CD4-positive, alpha-beta T cell treated with Interleukin-21 for 1 hour (primary cell): ENCODE measurements around the gene MOGAT3.
"Not testable (repeated sequence)": the region's sequence is repeated elsewhere in the genome, so short reads cannot be mapped to it uniquely, and the experiment has no call there.

Source experiments
- DNase-seq: peaks from one replicate; pipeline ENCODE4 v3.0.0-alpha.2; 2020

The MOGAT3 gene

DNA sequence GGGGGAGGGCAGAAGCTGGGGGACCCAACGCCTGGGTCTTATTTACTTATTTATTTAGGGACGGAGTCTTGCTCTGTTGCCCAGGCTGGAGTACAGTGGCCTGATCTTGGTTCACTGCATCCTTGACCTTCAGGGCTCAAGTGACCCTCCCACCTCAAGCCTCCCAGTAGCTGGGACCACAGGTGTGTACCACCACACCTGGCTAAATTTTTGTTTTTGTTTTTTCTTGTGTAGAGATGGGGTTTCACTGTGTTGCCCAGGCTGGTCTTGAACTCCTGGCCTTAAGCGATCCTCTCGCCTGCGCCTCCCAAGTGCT is 1.7 kb upstream of the MOGAT3 start:
- no peak for DNase-seq

DNA sequence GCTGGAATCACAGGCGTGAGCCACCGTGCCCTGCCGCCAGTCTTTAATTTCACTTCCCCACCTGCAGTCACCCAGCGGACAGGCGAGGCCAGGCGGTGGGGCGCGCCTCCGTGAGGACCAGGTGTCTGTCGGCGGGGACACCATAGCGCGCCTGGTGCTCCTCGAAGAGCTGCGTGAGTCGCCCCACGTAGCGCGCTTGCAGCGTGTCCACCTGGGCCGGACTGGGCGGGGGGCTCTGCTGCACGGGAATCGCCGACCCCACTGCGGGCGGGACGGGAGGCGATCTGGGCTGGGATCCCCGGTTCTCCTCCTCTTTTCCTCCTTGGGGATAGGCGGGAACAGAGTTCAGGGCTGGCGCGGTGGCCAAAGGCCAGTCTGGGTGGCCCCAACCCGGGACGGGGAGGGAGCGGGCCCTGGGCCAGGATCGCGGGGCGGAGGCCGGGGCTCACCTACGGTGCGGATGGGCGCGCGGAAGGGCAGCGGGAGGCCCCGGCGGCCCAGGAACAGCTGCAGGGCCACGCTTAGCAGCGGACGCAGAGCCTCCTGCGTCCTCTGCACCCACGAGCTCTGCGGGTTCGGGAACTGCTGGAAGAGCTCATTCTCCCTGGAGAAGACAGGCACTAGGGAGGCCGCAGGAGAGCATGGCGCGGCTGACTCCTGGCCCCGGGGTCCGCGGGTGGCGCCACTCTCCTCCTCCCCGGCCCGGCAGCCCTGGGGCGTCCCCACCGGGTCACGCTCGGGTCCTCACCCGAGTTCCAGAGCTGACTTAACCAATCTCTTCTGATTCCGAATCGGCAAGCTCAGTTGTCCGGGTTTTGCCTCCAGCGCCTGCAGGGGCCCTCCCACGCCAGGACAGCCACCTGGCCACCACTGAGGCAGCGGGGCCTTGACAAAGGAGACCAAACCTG is 1.1 kb upstream of the MOGAT3 start:
- no peak for DNase-seq

- no peak for DNase-seq
Observed at GRCh38 chr7:101200504-101200861, 353 bp downstream of the MOGAT3 start.

DNA sequence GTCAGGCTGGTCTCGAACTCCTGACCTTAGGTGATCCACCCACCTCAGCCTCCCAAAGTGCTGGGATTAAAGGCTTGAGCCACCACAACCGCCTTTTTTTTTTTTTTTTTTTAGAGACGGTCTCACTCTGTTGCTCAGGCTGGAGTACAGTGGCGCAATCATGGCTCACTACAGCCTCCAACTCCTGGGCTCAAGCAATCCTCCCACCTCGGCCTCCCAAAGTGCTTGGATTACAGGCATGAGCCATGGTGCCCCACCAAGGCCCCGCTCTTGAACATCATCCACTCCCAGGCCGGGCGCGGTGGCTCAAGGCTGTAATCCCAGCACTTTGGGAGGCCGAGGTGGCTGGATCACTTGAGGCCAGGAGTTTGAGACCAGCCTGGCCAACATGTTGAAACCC is 1.3 kb downstream of the MOGAT3 start:
- not testable (repeated sequence) for DNase-seq

- DNase-seq, result no peak
Observed at GRCh38 chr7:101198476-101198875, 2.4 kb downstream of the MOGAT3 start.

- no peak for DNase-seq
Observed at GRCh38 chr7:101197991-101198390, 2.8 kb downstream of the MOGAT3 start.

- DNase-seq, result no peak
Observed at GRCh38 chr7:101195884-101196283, 5.0 kb downstream of the MOGAT3 start.

- DNase-seq, result no peak
Observed at GRCh38 chr7:101189109-101189508, 11.7 kb downstream of the MOGAT3 start.

DNA sequence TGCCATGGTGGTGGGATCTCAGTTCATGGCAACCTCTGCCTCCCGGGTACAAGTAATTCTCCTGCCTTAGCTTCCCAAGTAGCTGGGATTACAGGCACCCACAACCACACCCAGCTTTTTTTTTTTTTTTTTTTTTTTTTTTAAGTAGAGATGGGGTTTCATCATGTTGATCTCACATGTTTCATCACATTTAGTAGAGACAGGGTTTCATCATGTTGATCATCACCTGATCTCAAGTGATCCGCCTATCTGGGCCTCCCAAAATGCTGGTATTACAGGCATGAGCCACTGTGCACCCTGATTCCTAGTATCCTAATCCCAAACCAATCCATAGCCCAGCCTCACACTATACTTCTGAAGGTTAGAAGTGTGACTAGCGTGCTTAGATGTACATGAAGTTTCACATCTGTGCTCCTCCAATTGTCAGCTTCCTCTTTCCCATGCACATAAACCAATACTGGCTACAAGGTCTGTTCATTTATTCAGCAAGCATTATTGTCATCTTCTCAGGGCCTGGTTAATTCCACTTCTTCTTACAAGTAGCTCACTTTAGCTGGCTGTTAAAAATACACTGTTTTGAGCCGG is 13.9 kb downstream of the MOGAT3 start:
- no peak for DNase-seq

GRCh38 chr7:101186194-101186593 is 14.6 kb downstream of the MOGAT3 start:
- no peak for DNase-seq

GRCh38 chr7:101185258-101185839 is 15.5 kb downstream of the MOGAT3 start:
- no peak for DNase-seq

DNA sequence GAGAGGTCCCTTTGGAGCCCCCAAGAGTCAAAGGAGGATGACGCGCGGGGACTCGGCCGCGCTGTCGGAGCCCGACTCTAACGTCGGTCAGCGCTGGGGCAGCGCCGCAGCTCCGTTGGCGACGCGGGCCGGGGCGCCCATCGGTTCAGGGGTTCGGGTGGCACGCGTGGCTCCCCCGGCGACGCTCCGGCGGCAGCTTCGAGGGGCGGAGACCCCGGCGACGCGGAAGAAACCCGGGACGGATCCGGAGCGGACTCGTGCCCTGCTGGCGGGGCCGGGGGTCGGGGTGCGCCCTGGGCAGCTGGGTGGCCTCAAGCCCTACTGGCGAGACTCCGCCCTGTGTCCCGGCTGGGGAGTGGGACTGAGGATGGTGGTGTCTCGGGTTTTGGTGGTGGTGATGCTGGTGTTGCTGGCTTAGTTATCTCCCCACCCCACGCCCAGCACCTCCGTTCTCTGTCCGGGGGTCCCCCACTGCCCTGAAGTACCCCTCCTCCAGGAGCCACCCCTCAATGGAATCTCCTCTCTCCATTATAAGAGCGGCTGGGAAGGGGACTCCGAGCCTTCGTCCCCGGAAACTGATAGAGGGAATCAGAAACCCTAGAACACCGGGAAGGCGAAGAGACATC is 20.6 kb downstream of the MOGAT3 start, which contains the start of gene NAT16:
Gene NAT16 (minus strand): TSS at position 164 of the 626 bp plus-strand sequence. CDS start 5,486 bp downstream, outside the sequence.
- no peak for DNase-seq

DNA sequence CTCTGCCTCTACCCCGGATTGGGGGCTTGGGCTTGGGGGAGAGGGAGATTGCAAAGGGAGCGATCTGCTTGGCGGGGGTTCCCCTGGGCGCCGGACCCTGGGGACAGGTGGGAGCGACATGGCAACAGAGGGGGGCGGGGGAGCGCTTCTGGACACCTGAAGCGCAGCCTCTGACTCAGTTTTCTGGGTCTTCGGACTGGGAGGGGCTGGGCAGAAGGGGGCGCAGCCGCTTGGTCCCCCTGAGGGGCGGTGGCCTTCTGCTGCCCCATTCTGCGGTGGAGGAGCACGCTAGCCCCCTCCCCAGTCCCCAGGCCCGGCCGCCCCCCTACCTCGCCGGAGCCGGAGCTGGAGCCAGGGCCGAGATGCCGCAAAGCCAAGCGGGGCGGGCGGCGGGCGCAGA is 21.1 kb downstream of the MOGAT3 start:
- DNase-seq, result no peak

GRCh38 chr7:101179117-101179516 is 21.7 kb downstream of the MOGAT3 start:
- DNase-seq, result no peak

GRCh38 chr7:101177644-101178043 is 23.2 kb downstream of the MOGAT3 start:
- no peak for DNase-seq

DNA sequence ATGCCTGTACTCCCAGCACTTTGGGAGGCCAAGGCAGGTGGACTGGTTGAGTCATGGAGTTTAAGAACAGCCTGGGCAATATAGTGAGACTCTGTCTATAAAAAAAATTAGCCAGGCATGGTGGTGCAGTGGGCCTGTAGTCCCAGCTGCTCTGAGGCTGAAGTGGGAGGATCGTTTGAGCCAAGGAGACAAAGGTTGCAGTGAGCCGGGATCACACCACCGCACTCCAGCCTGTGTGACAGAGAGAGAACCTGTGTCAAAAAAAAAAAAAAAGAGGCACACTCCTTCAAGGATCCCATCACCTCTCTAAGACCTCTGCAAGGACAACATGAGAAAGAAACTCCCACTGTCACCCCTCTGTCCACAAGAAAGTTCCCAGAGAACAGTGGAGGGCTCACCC is 25.2 kb downstream of the MOGAT3 start:
- DNase-seq, result no peak

- DNase-seq, result no peak
Observed at GRCh38 chr7:101174322-101174854, 26.4 kb downstream of the MOGAT3 start.

- peak; percentile 72 for DNase-seq
Observed at GRCh38 chr7:101173752-101174244, 27.0 kb downstream of the MOGAT3 start.

GRCh38 chr7:101172854-101173751 is 27.7 kb downstream of the MOGAT3 start:
- no peak for DNase-seq

GRCh38 chr7:101172005-101172853 is 28.6 kb downstream of the MOGAT3 start:
- DNase-seq, result no peak

- DNase-seq, result no peak
Observed at GRCh38 chr7:101171442-101171837, 29.4 kb downstream of the MOGAT3 start.
